Neural cell (in vitro differentiated cells): ENCODE measurements around the gene CYGB. TPM values are rescaled to one million over a fixed set of nuclear protein-coding genes. Genes with fewer than 3 reads are reported as not detected.

Experiments
- H2AFZ ChIP-seq: fragments of 200-600, 300-800 bp; sonication (generic), shearing (Covaris generic); 2 replicates; pipeline ENCODE4 v1.6.0; 2014; ENCODE audit warnings: low read depth, mild to moderate bottlenecking, antibody characterized with exemption, low read length, moderate library complexity
- H3F3A ChIP-seq: fragments of 200-600 bp; shearing (Covaris generic); 2 replicates; pipeline ENCODE4 v1.6.1; 2016; ENCODE audit warnings: mild to moderate bottlenecking, moderate library complexity, mixed read lengths, antibody characterized with exemption, low read length; ENCODE audit not compliant: insufficient read depth, poor library complexity, severe bottlenecking
- H3K27ac ChIP-seq: fragments of 200-600, 300-800 bp; sonication (generic), shearing (Covaris generic); 2 replicates; pipeline ENCODE4 v1.5.1; 2014; ENCODE audit warnings: mild to moderate bottlenecking, low read length, moderate library complexity
- H3K27me3 ChIP-seq: fragments of 300-800, 200-600 bp; sonication (generic), shearing (Covaris generic); 2 replicates; pipeline ENCODE4 v1.6.0; 2014; ENCODE audit warnings: mild to moderate bottlenecking, low read depth, low read length, moderate library complexity; ENCODE audit not compliant: insufficient read depth
- H3K36me3 ChIP-seq: fragments of 300-800, 200-600 bp; sonication (generic), shearing (Covaris generic); 2 replicates; pipeline ENCODE4 v1.5.1; 2014; ENCODE audit warnings: mild to moderate bottlenecking, antibody characterized with exemption, low read length, moderate library complexity; ENCODE audit not compliant: insufficient read depth
- H3K4me2 ChIP-seq: fragments of 300-800, 200-600 bp; sonication (generic), shearing (Covaris generic); 2 replicates; pipeline ENCODE4 v1.6.0; 2014; ENCODE audit warnings: mild to moderate bottlenecking, low read length
- H3K4me3 ChIP-seq: fragments of 300-800, 200-600 bp; sonication (generic), shearing (Covaris generic); 2 replicates; pipeline ENCODE4 v1.5.1; 2014; ENCODE audit warnings: mild to moderate bottlenecking, low read length, moderate library complexity
- H3K79me2 ChIP-seq: fragments of 200-600 bp; shearing (Covaris generic); replicated peaks from 2 replicates; pipeline ENCODE4 v1.6.0; 2014; ENCODE audit warnings: mild to moderate bottlenecking, low read length, moderate library complexity; ENCODE audit not compliant: insufficient read depth
- H3K9ac ChIP-seq: fragments of 300-800, 200-600 bp; sonication (generic), shearing (Covaris generic); 2 replicates; pipeline ENCODE4 v1.6.1; 2016; ENCODE audit warnings: mild to moderate bottlenecking, low read length, mixed read lengths
- H3K9me2 ChIP-seq: fragments of 200-600 bp; shearing (Covaris generic); 2 replicates; pipeline ENCODE4 v1.6.1; 2016; ENCODE audit warnings: mild to moderate bottlenecking, low read length, mixed read lengths; ENCODE audit not compliant: insufficient read depth
- H3K9me3 ChIP-seq: fragments of 200-600, 300-800 bp; sonication (generic), shearing (Covaris generic); 2 replicates; pipeline ENCODE4 v1.6.1; 2016; ENCODE audit warnings: mild to moderate bottlenecking, mixed run types, low read length, moderate library complexity, mixed read lengths
- H4K20me1 ChIP-seq: fragments of 200-600 bp; shearing (Covaris generic); 2 replicates; pipeline ENCODE4 v1.6.1; 2016; ENCODE audit warnings: mild to moderate bottlenecking, mixed run types; ENCODE audit not compliant: insufficient read depth
- EP300 ChIP-seq: fragments of 450-650 bp; conservative IDR thresholded peaks from 2 replicates; pipeline ENCODE4 v1.6.1; 2014; ENCODE audit warnings: antibody characterized with exemption, mild to moderate bottlenecking, moderate library complexity; ENCODE audit not compliant: poor library complexity, severe bottlenecking
- EZH2 ChIP-seq: fragments of 200-600, 300-800 bp; shearing (Covaris generic), sonication (generic); IDR thresholded peaks from 2 replicates; pipeline ENCODE4 v1.6.1; 2014; ENCODE audit warnings: antibody characterized with exemption, low read length, borderline replicate concordance, mild to moderate bottlenecking; ENCODE audit not compliant: insufficient read depth, poor library complexity, severe bottlenecking
- MXI1 ChIP-seq: fragments of 450-650 bp; conservative IDR thresholded peaks from 2 replicates; pipeline ENCODE4 v1.6.1; 2014; ENCODE audit warnings: antibody characterized with exemption, mild to moderate bottlenecking; ENCODE audit not compliant: poor library complexity, severe bottlenecking
- POLR2AphosphoS5 ChIP-seq: IDR thresholded peaks from 2 replicates; pipeline ENCODE4 v1.6.1; 2012
- RAD21 ChIP-seq: fragments of 450-650 bp; conservative IDR thresholded peaks from 2 replicates; pipeline ENCODE4 v1.6.1; 2014; ENCODE audit warnings: antibody characterized with exemption, mild to moderate bottlenecking, moderate library complexity
- SMC3 ChIP-seq: fragments of 450-650 bp; conservative IDR thresholded peaks from 2 replicates; pipeline ENCODE4 v1.6.1; 2014; ENCODE audit warnings: antibody characterized with exemption, mild to moderate bottlenecking, moderate library complexity; ENCODE audit not compliant: poor library complexity
- TAF1 ChIP-seq: IDR thresholded peaks from 2 replicates; pipeline ENCODE4 v1.6.1; 2012; ENCODE audit warnings: low read depth
- polyA plus RNA-seq: library from polyadenylated mRNA; depleted of rRNA; stranded (reverse); fragments of >200 nt; gene quantifications from 2 replicates; pipeline ENCODE4 v1.2.3, GENCODE V29; 2014
- TF ChIP-seq, protein P1 (sequence below): IDR thresholded peaks from 2 replicates; pipeline ENCODE4 v1.6.1; 2012; ENCODE audit warnings: borderline replicate concordance
- TF ChIP-seq, protein P2 (sequence below): fragments of 450-650 bp; IDR thresholded peaks from 2 replicates; pipeline ENCODE4 v1.5.1; 2014; ENCODE audit warnings: antibody characterized with exemption, mild to moderate bottlenecking, moderate library complexity; ENCODE audit not compliant: poor library complexity, severe bottlenecking

The CYGB gene
- polyA plus RNA-seq, 1 donor from 2014 or later = 12.9 TPM

DNA sequence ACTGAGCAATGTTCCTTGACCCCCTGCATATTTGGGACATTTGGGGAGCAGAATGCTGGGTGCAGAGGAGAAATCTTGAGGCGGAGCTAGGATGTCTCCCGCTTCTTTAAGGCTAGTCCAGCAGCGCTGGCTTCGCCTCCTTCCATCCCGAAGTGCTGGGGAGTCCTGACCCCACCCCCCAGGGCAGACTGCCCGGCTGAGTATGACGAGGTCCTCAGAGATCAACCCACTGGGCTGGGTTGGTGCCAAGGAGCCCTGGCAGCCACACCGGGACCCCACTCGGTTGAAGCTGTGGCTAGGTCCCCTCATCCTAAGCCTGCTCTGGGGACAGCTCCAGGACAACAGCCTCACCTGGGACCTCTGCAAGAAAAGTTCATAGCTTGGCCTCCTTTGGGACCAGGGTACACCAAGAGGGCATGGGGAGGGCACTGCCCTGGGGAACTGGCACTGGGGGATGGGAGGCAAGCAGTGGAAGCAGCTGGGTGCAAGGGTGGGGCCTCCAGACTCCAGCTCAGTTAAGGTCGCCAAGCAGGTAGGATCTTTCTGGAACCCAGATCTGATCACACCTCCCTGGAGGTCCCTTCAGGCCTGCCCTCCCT is 47.3 kb downstream of the CYGB start:
- Histone ChIP-seq H3K9ac (no peak overlapping the region), H3K9me2 (no peaks in the 10 kb centered on the region), H2AFZ (no peak overlapping the region), H3K4me2 (no peak overlapping the region), H4K20me1 (no peaks in the 10 kb centered on the region), H3K27ac (no peak overlapping the region), H3K36me3 (no peaks in the 10 kb centered on the region), H3K9me3 (no peaks in the 10 kb centered on the region), H3F3A (no peaks in the 10 kb centered on the region), H3K4me3 (no peak overlapping the region), H3K27me3 (no peaks in the 10 kb centered on the region), H3K79me2 (no peaks in the 10 kb centered on the region)
- TF ChIP-seq MXI1 (no peak), RAD21 (no peak), EP300 (no peak), EZH2 (no peak), POLR2AphosphoS5 (no peak), SMC3 (no peak), TAF1 (no peak)
- TF ChIP-seq, protein P1, sequence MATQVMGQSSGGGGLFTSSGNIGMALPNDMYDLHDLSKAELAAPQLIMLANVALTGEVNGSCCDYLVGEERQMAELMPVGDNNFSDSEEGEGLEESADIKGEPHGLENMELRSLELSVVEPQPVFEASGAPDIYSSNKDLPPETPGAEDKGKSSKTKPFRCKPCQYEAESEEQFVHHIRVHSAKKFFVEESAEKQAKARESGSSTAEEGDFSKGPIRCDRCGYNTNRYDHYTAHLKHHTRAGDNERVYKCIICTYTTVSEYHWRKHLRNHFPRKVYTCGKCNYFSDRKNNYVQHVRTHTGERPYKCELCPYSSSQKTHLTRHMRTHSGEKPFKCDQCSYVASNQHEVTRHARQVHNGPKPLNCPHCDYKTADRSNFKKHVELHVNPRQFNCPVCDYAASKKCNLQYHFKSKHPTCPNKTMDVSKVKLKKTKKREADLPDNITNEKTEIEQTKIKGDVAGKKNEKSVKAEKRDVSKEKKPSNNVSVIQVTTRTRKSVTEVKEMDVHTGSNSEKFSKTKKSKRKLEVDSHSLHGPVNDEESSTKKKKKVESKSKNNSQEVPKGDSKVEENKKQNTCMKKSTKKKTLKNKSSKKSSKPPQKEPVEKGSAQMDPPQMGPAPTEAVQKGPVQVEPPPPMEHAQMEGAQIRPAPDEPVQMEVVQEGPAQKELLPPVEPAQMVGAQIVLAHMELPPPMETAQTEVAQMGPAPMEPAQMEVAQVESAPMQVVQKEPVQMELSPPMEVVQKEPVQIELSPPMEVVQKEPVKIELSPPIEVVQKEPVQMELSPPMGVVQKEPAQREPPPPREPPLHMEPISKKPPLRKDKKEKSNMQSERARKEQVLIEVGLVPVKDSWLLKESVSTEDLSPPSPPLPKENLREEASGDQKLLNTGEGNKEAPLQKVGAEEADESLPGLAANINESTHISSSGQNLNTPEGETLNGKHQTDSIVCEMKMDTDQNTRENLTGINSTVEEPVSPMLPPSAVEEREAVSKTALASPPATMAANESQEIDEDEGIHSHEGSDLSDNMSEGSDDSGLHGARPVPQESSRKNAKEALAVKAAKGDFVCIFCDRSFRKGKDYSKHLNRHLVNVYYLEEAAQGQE = no peak
- TF ChIP-seq, protein P2, sequence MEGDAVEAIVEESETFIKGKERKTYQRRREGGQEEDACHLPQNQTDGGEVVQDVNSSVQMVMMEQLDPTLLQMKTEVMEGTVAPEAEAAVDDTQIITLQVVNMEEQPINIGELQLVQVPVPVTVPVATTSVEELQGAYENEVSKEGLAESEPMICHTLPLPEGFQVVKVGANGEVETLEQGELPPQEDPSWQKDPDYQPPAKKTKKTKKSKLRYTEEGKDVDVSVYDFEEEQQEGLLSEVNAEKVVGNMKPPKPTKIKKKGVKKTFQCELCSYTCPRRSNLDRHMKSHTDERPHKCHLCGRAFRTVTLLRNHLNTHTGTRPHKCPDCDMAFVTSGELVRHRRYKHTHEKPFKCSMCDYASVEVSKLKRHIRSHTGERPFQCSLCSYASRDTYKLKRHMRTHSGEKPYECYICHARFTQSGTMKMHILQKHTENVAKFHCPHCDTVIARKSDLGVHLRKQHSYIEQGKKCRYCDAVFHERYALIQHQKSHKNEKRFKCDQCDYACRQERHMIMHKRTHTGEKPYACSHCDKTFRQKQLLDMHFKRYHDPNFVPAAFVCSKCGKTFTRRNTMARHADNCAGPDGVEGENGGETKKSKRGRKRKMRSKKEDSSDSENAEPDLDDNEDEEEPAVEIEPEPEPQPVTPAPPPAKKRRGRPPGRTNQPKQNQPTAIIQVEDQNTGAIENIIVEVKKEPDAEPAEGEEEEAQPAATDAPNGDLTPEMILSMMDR = no peak

DNA sequence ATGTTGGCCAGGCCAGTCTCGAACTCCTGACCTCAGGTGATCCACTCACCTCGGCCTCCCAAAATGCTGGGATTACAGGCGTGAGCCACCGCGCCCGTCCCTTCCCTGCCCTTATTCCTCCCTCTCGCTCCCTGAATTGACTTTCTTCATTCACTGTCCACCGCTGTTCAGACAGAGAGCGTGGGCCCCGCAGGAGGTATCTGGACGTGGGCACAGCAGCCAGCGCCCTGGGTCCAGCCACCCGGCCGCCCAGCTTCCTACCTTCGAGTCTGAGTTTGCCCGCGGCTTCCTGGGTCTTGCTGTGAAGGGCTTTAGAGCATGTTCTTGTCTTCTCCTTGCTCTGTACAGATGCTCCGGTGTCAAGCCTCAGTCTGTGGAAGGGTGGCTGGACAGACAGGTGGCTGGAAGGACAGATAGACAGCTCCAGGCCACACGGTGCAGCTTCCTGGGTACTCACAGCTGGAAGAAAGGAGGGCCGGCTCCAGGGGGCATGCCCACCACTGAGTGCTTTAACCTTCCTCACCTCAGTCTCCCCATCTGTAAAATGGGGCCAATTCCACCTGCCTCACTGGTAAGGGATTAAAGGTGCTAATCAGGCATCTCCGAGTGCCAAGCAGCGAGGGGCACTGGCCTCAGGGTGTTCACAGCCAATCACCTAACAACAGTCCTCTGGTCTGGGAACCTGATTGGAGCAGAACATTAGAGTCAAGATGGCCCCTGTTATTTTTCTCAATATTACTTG is 49.9 kb downstream of the CYGB start:
- Histone ChIP-seq H3K9ac (no peak overlapping the region), H3K27ac (no peak overlapping the region), H3K4me3 (no peak overlapping the region), H3K9me3 (no peaks in the 10 kb centered on the region), H3K4me2 (no peak overlapping the region), H3K36me3 (no peaks in the 10 kb centered on the region), H3K79me2 (no peaks in the 10 kb centered on the region), H3K9me2 (no peaks in the 10 kb centered on the region), H3F3A (no peaks in the 10 kb centered on the region), H3K27me3 (no peaks in the 10 kb centered on the region), H4K20me1 (no peaks in the 10 kb centered on the region), H2AFZ (no peak overlapping the region)
- no peak for TF ChIP-seq POLR2AphosphoS5
- no peak for TF ChIP-seq EP300
- TF ChIP-seq TAF1 = no peak
